KMS-11 (cell line): ENCODE results near the gene MEAK7.

Source experiments
- H2AFZ ChIP-seq: fragments of 200-600 bp; sonication (generic); 2 replicates; pipeline ENCODE4 v1.6.1; 2016; ENCODE audit warnings: antibody characterized with exemption, mixed run types, low read depth
- H3K27ac ChIP-seq: fragments of 200-600 bp; sonication (generic); 2 replicates; pipeline ENCODE4 v1.6.1; 2016; ENCODE audit warnings: mild to moderate bottlenecking, mixed run types
- H3K27me3 ChIP-seq: fragments of 200-600 bp; sonication (generic); 2 replicates; pipeline ENCODE4 v1.6.1; 2017; ENCODE audit warnings: mild to moderate bottlenecking, low read depth, mixed run types, moderate library complexity; ENCODE audit not compliant: insufficient read depth
- H3K36me3 ChIP-seq: fragments of 200-600 bp; sonication (generic); 2 replicates; pipeline ENCODE4 v1.6.1; 2017; ENCODE audit warnings: mild to moderate bottlenecking, mixed run types; ENCODE audit not compliant: insufficient read depth
- H3K4me1 ChIP-seq: fragments of 200-600 bp; sonication (generic); 2 replicates; pipeline ENCODE4 v1.6.1; 2016; ENCODE audit warnings: mild to moderate bottlenecking, low read depth, mixed run types; ENCODE audit not compliant: poor library complexity, severe bottlenecking
- H3K4me2 ChIP-seq: fragments of 200-600 bp; sonication (generic); 2 replicates; pipeline ENCODE4 v1.7.0; 2016; ENCODE audit warnings: mild to moderate bottlenecking, mixed run types
- H3K4me3 ChIP-seq: fragments of 200-600 bp; sonication (generic); IDR thresholded peaks from 2 replicates; pipeline ENCODE4 v1.6.1; 2017; ENCODE audit warnings: low read depth, low read length, mixed read lengths; ENCODE audit not compliant: insufficient read depth
- H3K79me2 ChIP-seq: fragments of 200-600 bp; sonication (generic); 2 replicates; pipeline ENCODE4 v1.6.1; 2016; ENCODE audit warnings: low read depth, mixed run types; ENCODE audit not compliant: insufficient read depth
- H3K9ac ChIP-seq: fragments of 200-600 bp; sonication (generic); 2 replicates; pipeline ENCODE4 v1.6.1; 2016; ENCODE audit warnings: mild to moderate bottlenecking, mixed run types
- H4K20me1 ChIP-seq: fragments of 200-600 bp; sonication (generic); 2 replicates; pipeline ENCODE4 v1.6.1; 2016; ENCODE audit warnings: mild to moderate bottlenecking, mixed run types; ENCODE audit not compliant: insufficient read depth
- TF ChIP-seq, protein P1 (sequence below): fragments of 200-600 bp; sonication (generic); conservative IDR thresholded peaks from 2 replicates; pipeline ENCODE4 v1.6.1; 2017; ENCODE audit warnings: low read depth, mild to moderate bottlenecking, antibody characterized with exemption, low read length, moderate library complexity, mixed read lengths

MEAK7 gene

DNA sequence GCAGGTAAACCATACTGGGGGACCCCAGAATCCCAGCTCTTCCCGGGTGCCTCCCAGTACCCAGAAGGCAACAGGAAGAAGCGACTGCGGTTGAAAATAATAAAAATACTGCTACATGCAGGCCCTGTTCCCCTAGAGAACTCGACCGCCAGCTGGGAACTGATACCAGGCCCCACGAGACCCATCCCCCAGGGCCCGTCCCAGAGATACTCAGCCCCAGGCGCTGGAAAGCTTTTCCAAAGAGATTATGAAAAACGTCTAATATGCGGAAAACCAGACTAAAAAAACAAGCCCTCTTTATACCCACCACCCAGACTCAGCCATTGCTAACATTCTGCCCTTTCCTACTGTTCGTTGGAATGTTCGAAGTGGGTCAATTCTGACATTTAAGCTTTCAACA, 12.9 kb upstream of the MEAK7 start:
- Histone ChIP-seq H3K27me3 (peaks cover 30% of the 10 kb centered on the region; the same call in 1 of the 2 replicates), H3K27ac (no peak overlapping the region), H3K4me1 (peaks cover 3% of the 10 kb centered on the region), H4K20me1 (no peaks in the 10 kb centered on the region), H3K36me3 (no peaks in the 10 kb centered on the region), H3K4me3 (no peak overlapping the region), H3K79me2 (no peaks in the 10 kb centered on the region), H3K4me2 (no peak overlapping the region), H2AFZ (no peak overlapping the region), H3K9ac (no peak overlapping the region)
- TF ChIP-seq, protein P1, sequence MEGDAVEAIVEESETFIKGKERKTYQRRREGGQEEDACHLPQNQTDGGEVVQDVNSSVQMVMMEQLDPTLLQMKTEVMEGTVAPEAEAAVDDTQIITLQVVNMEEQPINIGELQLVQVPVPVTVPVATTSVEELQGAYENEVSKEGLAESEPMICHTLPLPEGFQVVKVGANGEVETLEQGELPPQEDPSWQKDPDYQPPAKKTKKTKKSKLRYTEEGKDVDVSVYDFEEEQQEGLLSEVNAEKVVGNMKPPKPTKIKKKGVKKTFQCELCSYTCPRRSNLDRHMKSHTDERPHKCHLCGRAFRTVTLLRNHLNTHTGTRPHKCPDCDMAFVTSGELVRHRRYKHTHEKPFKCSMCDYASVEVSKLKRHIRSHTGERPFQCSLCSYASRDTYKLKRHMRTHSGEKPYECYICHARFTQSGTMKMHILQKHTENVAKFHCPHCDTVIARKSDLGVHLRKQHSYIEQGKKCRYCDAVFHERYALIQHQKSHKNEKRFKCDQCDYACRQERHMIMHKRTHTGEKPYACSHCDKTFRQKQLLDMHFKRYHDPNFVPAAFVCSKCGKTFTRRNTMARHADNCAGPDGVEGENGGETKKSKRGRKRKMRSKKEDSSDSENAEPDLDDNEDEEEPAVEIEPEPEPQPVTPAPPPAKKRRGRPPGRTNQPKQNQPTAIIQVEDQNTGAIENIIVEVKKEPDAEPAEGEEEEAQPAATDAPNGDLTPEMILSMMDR = no peak

DNA sequence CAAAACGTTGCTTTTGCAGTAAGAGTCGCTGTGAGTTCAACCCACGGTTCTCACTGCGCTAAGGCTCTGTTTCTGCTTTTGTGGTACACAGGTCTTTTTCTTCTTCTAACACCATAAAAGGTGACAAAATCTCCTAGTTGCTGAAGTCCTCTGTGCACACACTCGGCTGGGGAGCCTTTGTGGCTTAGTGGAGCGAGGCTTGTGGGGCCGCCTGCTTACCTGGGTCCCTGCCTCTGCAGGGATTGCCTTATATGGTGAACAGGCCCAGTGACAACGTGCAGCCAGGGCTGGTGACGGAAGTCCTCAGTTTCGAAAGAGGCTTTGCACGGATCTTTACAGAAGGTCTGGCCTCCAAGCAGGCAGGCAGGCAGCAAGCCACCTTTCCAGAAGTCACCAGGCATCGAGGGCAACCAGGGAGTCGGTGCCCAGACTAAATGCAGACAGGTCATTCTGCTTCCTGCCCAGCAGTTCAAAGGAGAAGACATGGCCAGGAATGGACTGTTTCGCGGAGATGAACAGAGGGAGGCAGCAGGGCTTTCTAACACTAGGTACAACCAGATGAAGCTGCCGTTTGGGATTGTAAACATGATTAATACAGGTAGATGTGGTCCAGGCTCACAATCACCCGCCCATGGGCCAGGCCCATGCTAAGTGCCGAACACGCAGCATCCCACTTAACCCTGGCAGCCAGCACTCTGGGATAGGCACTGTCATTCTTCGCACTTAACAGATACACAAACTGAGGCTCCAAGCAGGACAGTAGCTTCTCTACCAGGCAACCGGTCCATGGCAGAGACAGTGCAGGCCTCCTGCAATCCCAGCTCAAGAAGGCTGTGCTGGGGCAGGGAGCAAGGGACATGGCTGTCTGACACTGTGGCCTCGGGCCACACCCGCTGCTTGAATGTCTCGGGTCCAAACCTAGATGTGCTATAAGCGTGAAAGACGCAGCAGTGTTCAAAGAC, 10.7 kb upstream of the MEAK7 start:
- H3K9ac ChIP-seq = no peak overlapping the region
- peaks cover 3% of the 10 kb centered on the region for H3K4me1 ChIP-seq

DNA sequence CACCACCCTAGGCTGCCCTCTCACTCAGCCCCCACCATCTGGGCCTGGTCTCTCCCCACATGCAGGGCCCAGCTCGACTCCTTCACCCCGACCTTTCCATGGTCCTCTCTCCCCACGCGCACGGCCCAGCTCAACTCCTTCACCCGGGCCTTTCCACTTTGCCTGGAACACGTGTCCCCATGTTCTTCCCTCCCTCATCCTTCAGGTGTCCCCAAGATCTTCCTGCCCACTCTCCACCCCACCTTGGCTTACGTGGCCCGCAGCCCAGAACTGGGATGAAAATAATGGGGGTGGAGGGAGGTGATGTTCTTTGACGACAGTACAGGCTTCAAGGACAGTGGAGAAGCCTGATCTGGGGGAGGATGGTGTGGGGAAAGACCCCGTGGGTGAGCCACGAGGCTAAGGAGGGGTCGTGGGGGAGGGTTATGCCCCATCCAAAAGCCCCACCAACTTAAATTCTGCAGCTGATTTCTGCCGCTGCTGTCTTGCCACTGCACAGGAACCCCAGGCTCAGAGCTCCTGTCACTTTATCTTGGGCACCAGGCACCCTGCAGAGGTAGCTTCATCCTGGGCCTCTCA, 9.9 kb upstream of the MEAK7 start:
- no peak overlapping the region for H3K9ac ChIP-seq
- H3K79me2 ChIP-seq = no peaks in the 10 kb centered on the region
- no peaks in the 10 kb centered on the region for H3K36me3 ChIP-seq
- no peak overlapping the region; the same call in 1 of the 2 replicates for H2AFZ ChIP-seq
- no peak overlapping the region for H3K4me2 ChIP-seq
- peaks cover 3% of the 10 kb centered on the region for H3K4me1 ChIP-seq
- H3K4me3 ChIP-seq = no peak overlapping the region
- peaks cover 6% of the 10 kb centered on the region; the same call in 1 of the 2 replicates for H3K27me3 ChIP-seq
- H4K20me1 ChIP-seq = no peaks in the 10 kb centered on the region
- no peak overlapping the region for H3K27ac ChIP-seq
- TF ChIP-seq, protein P1 = no peak

More for the DNA sequence above, 10.7 kb upstream of the MEAK7 start:
- H3K79me2 ChIP-seq = no peaks in the 10 kb centered on the region
- H2AFZ ChIP-seq = no peak overlapping the region; the same call in 1 of the 2 replicates
- H3K27ac ChIP-seq = no peak overlapping the region
- no peak overlapping the region for H3K4me3 ChIP-seq
- H3K4me2 ChIP-seq = no peak overlapping the region
- peaks cover 11% of the 10 kb centered on the region; the same call in 1 of the 2 replicates for H3K27me3 ChIP-seq
- TF ChIP-seq, protein P1 = no peak
- no peaks in the 10 kb centered on the region for H4K20me1 ChIP-seq
- H3K36me3 ChIP-seq = no peaks in the 10 kb centered on the region

DNA sequence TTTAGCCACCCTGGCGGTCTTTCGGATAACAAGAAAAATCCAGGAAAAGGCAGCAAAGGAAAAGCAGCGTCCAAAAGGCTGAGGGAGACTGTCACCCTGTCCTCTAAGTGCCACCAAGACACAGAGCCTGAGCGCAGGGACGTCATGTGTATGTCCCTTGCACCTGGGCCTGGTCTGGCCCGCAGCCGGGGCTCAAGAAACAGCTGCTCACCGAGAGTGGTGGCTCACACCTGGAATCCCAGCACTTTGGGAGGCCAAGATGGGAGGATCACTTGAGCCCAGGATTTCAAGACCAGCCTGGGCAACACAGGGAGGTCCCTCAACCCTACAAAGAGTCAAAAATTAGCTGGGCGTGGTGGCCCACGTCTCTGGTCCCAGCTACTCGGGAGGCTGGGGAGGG, 9.2 kb upstream of the MEAK7 start:
- Histone ChIP-seq H3K27me3 (peaks cover 6% of the 10 kb centered on the region; the same call in 1 of the 2 replicates), H4K20me1 (no peaks in the 10 kb centered on the region), H3K4me2 (no peak overlapping the region), H3K4me1 (peaks cover 3% of the 10 kb centered on the region), H3K79me2 (no peaks in the 10 kb centered on the region), H2AFZ (no peak overlapping the region), H3K4me3 (no peak overlapping the region), H3K27ac (no peak overlapping the region), H3K9ac (no peak overlapping the region), H3K36me3 (no peaks in the 10 kb centered on the region)
- TF ChIP-seq, protein P1 = no peak
